HG03139 (cell line): ENCODE results near the gene COPE.

Experiments
- ATAC-seq: cut with Tn5 transposase; IDR thresholded peaks from one replicate; pipeline ENCODE4 v1.9.1; 2021; ENCODE audit not compliant: unreplicated experiment

Gene COPE

GRCh38 chr19:18895038-18895823 lies 24.0 kb downstream of the COPE start:
- no peak for ATAC-seq

GRCh38 chr19:18894254-18895037 lies 24.7 kb downstream of the COPE start:
- no peak for ATAC-seq

- ATAC-seq = no peak
Measured at GRCh38 chr19:18893587-18894253, 25.5 kb downstream of the COPE start.

GRCh38 chr19:18889949-18890745 lies 29.0 kb downstream of the COPE start:
- ATAC-seq = no peak

- ATAC-seq = no peak
Measured at GRCh38 chr19:18886972-18887371, 32.2 kb downstream of the COPE start.

GRCh38 chr19:18883526-18884304 lies 35.5 kb downstream of the COPE start:
- ATAC-seq = no peak

GRCh38 chr19:18881491-18881890 lies 37.7 kb downstream of the COPE start:
- ATAC-seq = no peak

- no peak for ATAC-seq
Measured at GRCh38 chr19:18879579-18880373, 39.4 kb downstream of the COPE start.

GRCh38 chr19:18878858-18879578 lies 40.2 kb downstream of the COPE start:
- no peak for ATAC-seq

GRCh38 chr19:18878058-18878797 lies 41.0 kb downstream of the COPE start:
- no peak for ATAC-seq

- ATAC-seq = no peak
Measured at GRCh38 chr19:18876865-18877264, 42.3 kb downstream of the COPE start.

- no peak for ATAC-seq
Measured at GRCh38 chr19:18875726-18876125, 43.5 kb downstream of the COPE start.

GRCh38 chr19:18871543-18871942 lies 47.6 kb downstream of the COPE start:
- no peak for ATAC-seq

- no peak for ATAC-seq
Measured at GRCh38 chr19:18870531-18871172, 48.5 kb downstream of the COPE start.

- ATAC-seq = no peak
Measured at GRCh38 chr19:18869781-18870530, 49.2 kb downstream of the COPE start.

- ATAC-seq = no peak
Measured at GRCh38 chr19:18869023-18869618, 50.1 kb downstream of the COPE start.
